Ishikawa (cell line): ENCODE measurements around the gene ENC1.

Source experiments
- CEBPB ChIP-seq: IDR thresholded peaks from 2 replicates; pipeline ENCODE4 v1.6.1; 2012
- CREB1 ChIP-seq: IDR thresholded peaks from 2 replicates; pipeline ENCODE4 v1.6.1; 2012; ENCODE audit warnings: low read depth
- EGR1 ChIP-seq: IDR thresholded peaks from 2 replicates; pipeline ENCODE4 v1.6.1; 2012
- EP300 ChIP-seq: IDR thresholded peaks from 2 replicates; pipeline ENCODE4 v1.6.1; 2012; ENCODE audit warnings: borderline replicate concordance
- FOXM1 ChIP-seq: IDR thresholded peaks from 2 replicates; pipeline ENCODE4 v1.6.1; 2012; ENCODE audit warnings: low read depth, borderline replicate concordance
- NFIC ChIP-seq: IDR thresholded peaks from 2 replicates; pipeline ENCODE4 v1.6.1; 2012
- RAD21 ChIP-seq: IDR thresholded peaks from 2 replicates; pipeline ENCODE4 v1.6.1; 2012; ENCODE audit warnings: low read depth
- TAF1 ChIP-seq: IDR thresholded peaks from 2 replicates; pipeline ENCODE4 v1.6.1; 2012; ENCODE audit warnings: low read depth, mild to moderate bottlenecking
- TCF12 ChIP-seq: IDR thresholded peaks from 2 replicates; pipeline ENCODE4 v1.6.1; 2012; ENCODE audit warnings: low read depth
- TEAD4 ChIP-seq: IDR thresholded peaks from 2 replicates; pipeline ENCODE4 v1.6.1; 2012
- YY1 ChIP-seq: IDR thresholded peaks from 2 replicates; pipeline ENCODE4 v1.6.1; 2012; ENCODE audit warnings: low read depth
- ZBTB7A ChIP-seq: IDR thresholded peaks from 2 replicates; pipeline ENCODE4 v1.6.1; 2012; ENCODE audit warnings: low read depth
- TF ChIP-seq, protein P1 (sequence below): IDR thresholded peaks from 2 replicates; pipeline ENCODE4 v1.6.1; 2012
- TF ChIP-seq, protein P2 (sequence below): IDR thresholded peaks from 2 replicates; pipeline ENCODE4 v1.6.1; 2012; ENCODE audit warnings: low read depth, mild to moderate bottlenecking
- TF ChIP-seq, protein P3 (sequence below): IDR thresholded peaks from 2 replicates; pipeline ENCODE4 v1.6.1; 2012

The ENC1 gene

DNA sequence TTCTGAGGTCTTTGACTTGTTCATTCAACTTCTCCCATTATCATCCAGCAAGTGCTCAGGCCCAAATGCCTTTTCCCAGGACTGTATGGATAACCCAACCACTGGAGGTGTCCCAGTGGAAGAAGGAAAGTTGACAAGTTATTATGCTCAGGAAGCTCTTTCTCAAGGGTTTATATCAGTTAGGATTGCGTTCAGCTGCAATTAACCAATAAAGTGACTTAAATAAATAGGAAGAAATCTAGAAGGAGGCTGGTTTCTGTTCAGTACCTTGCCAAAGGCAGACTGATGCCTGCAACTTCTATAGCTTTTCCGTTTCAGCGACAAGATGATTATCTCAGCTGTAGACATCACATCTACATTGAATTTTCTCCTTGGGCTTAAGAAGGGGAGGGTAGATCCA lies 52.1 kb downstream of the ENC1 start:
- TF ChIP-seq NFIC (no peak), CEBPB (no peak), TCF12 (no peak), TEAD4 (no peak)

DNA sequence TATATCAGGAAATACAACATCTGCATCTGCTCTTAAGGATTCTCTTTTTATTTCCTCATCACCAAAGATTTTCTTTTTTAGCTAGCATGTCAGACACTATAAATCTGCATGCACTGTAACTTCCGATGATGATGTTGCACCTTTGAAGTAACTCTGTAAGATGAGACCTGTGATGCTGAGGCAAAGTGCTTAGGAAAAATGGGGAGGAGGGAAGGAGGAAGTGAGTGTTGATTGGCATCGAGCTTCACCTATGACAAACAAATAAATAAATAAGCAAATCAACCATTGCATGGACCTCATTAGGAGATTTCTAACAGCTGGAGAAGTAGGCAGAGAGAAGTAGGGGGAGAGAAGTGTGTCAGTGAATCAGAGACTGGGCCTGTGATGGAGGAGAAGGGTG lies 52.6 kb downstream of the ENC1 start:
- no peak for TF ChIP-seq CREB1
- TF ChIP-seq FOXM1 = no peak
- TF ChIP-seq NFIC = no peak
- no peak for TF ChIP-seq CEBPB
- TF ChIP-seq, protein P1, sequence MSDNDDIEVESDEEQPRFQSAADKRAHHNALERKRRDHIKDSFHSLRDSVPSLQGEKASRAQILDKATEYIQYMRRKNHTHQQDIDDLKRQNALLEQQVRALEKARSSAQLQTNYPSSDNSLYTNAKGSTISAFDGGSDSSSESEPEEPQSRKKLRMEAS = no peak
- TF ChIP-seq EGR1 = no peak
- TF ChIP-seq YY1 = no peak
- TF ChIP-seq TAF1 = no peak
- TF ChIP-seq RAD21 = no peak
- TF ChIP-seq, protein P2, sequence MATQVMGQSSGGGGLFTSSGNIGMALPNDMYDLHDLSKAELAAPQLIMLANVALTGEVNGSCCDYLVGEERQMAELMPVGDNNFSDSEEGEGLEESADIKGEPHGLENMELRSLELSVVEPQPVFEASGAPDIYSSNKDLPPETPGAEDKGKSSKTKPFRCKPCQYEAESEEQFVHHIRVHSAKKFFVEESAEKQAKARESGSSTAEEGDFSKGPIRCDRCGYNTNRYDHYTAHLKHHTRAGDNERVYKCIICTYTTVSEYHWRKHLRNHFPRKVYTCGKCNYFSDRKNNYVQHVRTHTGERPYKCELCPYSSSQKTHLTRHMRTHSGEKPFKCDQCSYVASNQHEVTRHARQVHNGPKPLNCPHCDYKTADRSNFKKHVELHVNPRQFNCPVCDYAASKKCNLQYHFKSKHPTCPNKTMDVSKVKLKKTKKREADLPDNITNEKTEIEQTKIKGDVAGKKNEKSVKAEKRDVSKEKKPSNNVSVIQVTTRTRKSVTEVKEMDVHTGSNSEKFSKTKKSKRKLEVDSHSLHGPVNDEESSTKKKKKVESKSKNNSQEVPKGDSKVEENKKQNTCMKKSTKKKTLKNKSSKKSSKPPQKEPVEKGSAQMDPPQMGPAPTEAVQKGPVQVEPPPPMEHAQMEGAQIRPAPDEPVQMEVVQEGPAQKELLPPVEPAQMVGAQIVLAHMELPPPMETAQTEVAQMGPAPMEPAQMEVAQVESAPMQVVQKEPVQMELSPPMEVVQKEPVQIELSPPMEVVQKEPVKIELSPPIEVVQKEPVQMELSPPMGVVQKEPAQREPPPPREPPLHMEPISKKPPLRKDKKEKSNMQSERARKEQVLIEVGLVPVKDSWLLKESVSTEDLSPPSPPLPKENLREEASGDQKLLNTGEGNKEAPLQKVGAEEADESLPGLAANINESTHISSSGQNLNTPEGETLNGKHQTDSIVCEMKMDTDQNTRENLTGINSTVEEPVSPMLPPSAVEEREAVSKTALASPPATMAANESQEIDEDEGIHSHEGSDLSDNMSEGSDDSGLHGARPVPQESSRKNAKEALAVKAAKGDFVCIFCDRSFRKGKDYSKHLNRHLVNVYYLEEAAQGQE = no peak
- TF ChIP-seq TCF12 = no peak
- no peak for TF ChIP-seq EP300
- TF ChIP-seq, protein P3, sequence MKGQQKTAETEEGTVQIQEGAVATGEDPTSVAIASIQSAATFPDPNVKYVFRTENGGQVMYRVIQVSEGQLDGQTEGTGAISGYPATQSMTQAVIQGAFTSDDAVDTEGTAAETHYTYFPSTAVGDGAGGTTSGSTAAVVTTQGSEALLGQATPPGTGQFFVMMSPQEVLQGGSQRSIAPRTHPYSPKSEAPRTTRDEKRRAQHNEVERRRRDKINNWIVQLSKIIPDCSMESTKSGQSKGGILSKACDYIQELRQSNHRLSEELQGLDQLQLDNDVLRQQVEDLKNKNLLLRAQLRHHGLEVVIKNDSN = no peak
- no peak for TF ChIP-seq TEAD4
- TF ChIP-seq ZBTB7A = no peak

DNA sequence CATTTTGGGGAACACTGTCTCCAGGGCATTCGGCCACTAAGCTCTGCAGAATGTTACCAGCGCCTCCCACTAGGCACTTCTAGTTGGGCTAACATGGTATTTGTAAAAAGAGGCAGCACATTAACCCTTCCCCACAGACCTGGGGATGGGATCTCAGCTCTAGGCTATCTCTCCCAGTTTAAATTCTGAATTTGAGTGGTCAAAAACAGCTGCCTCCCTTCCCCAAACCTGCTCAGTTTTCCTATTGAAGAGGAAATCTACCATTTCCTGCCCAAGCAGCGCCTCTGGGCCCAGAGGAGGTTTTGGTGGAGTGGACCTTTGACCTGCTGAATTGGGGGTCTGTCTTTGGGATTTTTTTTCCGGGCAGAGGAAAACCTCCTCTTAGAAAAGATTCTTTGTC lies 53.2 kb downstream of the ENC1 start:
- TF ChIP-seq TCF12 (no peak), CEBPB (no peak), NFIC (no peak), CREB1 (no peak), TEAD4 (no peak), RAD21 (no peak), EP300 (no peak), YY1 (no peak), ZBTB7A (no peak), EGR1 (no peak), TAF1 (no peak), FOXM1 (no peak)
- TF ChIP-seq, protein P3 = no peak
- TF ChIP-seq, protein P2 = no peak
- TF ChIP-seq, protein P1 = no peak

DNA sequence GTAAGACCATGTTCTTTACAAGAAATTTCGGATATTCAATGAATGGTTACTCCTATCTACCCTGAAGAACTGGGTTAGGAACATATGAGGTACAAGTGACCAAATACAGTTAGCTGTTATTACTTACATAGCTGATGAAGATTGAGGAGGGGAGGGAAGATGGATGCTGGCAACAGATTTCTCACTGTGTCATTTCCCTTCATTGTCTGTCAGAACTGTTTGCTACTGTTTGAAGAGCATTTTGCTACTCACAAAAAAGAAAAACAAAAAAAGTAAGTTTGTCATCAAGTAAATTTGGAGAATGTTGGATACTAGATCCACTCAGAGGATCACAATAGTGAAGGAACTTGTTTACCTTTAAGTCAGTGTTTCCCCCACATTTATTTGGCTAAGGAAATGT lies 53.7 kb downstream of the ENC1 start:
- TF ChIP-seq CREB1 (no peak), EGR1 (no peak), TEAD4 (no peak), EP300 (no peak), TAF1 (no peak), YY1 (no peak), FOXM1 (no peak), TCF12 (no peak)
- TF ChIP-seq, protein P3 = no peak
- TF ChIP-seq, protein P2 = no peak

DNA sequence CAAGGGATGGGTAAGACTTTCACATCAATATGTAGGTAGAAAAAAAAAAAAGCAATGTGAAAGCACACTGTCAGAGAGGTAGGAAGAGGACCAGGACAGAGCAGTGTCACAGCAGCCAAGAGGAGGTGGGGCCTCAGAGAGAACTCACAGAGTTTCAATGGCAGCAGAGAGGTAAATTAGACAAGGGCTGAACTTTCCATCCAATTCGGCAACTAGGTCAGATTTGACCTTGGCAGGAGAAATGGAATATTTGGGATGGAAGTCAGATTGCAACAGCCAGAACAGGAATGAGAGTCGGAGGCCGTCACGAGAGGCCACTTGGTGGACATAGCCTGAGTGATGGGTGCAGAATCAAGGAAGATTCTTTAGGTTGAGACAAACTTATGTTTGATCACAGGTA lies 57.7 kb downstream of the ENC1 start:
- TF ChIP-seq TCF12 = no peak
- TF ChIP-seq YY1 = no peak
- TF ChIP-seq TAF1 = no peak
- TF ChIP-seq EGR1 = no peak
- TF ChIP-seq CREB1 = no peak
- TF ChIP-seq ZBTB7A = no peak
- no peak for TF ChIP-seq TEAD4
- TF ChIP-seq FOXM1 = no peak
- TF ChIP-seq, protein P2 = no peak
- TF ChIP-seq, protein P3 = no peak
- no peak for TF ChIP-seq EP300
- no peak for TF ChIP-seq CEBPB
- TF ChIP-seq, protein P1 = no peak
